ENCODE measurements around the gene AHI1. TPM values are rescaled to one million over a fixed set of nuclear protein-coding genes. Genes with fewer than 3 reads are reported as not detected.

The AHI1 gene
- total and polyA plus RNA-seq, 4 donors: 5.2 to 51.7 (median 23.8) TPM

DNA sequence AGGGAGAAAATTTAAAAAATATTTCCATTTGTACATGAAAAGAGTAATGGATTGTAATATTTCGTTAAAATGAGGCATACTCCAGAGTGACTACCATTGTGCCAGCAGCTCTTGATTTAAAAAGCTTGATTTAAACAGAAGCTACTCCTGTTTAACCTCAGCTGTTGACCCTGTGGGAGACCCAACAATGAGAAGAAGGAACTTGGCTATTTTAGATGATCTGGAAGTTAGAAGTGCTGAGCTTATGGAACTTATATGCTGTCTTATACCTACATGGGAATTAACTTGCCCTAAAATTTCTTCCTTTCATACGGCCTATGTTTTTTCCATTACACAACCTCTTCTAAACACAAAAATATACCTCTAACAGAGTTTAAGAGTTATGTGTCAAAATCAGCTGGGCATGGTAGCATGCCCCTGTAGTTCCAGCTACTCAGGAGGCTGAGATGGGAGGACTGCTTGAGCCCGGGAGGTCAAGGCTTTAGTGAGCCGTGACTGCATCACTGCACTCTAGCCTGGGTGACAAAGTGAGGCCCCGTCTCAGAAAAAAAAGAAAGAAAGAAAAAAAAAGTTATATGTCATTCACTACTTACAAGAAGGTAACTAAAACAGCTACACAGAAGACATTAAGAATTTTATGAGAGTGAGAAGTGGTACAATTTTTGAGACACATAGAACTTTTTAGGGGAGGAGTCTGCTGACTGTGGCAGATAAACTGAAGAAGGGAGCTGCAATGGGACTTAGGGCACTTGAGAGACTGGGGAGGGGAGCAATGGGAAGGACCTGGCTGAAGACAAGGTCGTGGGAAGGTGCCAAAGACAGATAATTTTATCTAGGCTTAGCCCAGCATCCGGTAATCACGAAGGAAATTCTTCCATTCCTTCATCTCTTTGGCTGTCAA is 176.6 kb downstream of the AHI1 start:
- DNase-seq (no peak), ATAC-seq (ENCODE audit: insufficient read depth, low FRiP score) (no peak)
- Histone ChIP-seq H3K36me3 (ENCODE audit: control insufficient read depth in 4 of 4, insufficient read depth in 4 of 4, low read length in 4 of 4) (peaks cover 0 to 4% (median under 1%) of the 10 kb centered on the region in 4 donors), H3K9me3 (ENCODE audit: control insufficient read depth in 4 of 4, insufficient read depth in 3 of 4, low read length in 3 of 4) (no peaks in the 10 kb centered on the region), H3K4me1 (ENCODE audit: control insufficient read depth in 5 of 5, insufficient read depth in 5 of 5, low read length in 5 of 5) (no peaks in the 10 kb centered on the region), H3K4me3 (no peak overlapping the region), H3K27me3 (ENCODE audit: control insufficient read depth in 3 of 3, insufficient read depth in 3 of 3, low read length in 2 of 3) (no peaks in the 10 kb centered on the region), H3K27ac (ENCODE audit: low read depth in 1 of 2, low read length in 1 of 2) (no peak overlapping the region), H3K9ac (ENCODE audit: insufficient read depth in 1 of 2, low read length in 2 of 2) (no peak overlapping the region)
- WGBS, 2 donors: 73 to 82% methylated on average over 8 of the region's 8 CpGs
- TF ChIP-seq, protein P1, sequence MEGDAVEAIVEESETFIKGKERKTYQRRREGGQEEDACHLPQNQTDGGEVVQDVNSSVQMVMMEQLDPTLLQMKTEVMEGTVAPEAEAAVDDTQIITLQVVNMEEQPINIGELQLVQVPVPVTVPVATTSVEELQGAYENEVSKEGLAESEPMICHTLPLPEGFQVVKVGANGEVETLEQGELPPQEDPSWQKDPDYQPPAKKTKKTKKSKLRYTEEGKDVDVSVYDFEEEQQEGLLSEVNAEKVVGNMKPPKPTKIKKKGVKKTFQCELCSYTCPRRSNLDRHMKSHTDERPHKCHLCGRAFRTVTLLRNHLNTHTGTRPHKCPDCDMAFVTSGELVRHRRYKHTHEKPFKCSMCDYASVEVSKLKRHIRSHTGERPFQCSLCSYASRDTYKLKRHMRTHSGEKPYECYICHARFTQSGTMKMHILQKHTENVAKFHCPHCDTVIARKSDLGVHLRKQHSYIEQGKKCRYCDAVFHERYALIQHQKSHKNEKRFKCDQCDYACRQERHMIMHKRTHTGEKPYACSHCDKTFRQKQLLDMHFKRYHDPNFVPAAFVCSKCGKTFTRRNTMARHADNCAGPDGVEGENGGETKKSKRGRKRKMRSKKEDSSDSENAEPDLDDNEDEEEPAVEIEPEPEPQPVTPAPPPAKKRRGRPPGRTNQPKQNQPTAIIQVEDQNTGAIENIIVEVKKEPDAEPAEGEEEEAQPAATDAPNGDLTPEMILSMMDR (IDR thresholded peaks at IDR 0.05; ENCODE audit: control extremely low read depth, extremely low read depth): no peak

DNA sequence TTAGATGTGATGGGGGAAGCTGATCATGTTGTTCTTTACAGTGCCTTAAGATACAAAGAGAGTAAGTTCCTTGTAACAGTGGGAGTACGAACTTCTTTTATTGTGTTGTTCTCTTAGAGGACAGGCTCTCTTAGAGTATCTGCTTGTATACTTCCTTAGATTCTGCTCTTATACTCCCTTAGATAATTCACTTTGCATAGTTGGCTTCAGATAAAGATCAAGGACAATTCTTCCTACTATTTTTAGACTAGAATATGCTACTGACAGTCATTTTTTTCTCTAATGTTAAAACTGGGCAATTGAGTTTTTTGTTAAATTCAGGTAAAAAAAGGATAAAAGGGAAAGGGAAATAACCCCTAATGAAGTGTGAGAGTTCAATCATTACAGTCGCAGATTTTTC is 177.7 kb downstream of the AHI1 start:
- DNase-seq: no peak
- no peak for ATAC-seq (ENCODE audit: insufficient read depth, low FRiP score)
- TF ChIP-seq, protein P1 (IDR thresholded peaks at IDR 0.05; ENCODE audit: control extremely low read depth, extremely low read depth): no peak

DNA sequence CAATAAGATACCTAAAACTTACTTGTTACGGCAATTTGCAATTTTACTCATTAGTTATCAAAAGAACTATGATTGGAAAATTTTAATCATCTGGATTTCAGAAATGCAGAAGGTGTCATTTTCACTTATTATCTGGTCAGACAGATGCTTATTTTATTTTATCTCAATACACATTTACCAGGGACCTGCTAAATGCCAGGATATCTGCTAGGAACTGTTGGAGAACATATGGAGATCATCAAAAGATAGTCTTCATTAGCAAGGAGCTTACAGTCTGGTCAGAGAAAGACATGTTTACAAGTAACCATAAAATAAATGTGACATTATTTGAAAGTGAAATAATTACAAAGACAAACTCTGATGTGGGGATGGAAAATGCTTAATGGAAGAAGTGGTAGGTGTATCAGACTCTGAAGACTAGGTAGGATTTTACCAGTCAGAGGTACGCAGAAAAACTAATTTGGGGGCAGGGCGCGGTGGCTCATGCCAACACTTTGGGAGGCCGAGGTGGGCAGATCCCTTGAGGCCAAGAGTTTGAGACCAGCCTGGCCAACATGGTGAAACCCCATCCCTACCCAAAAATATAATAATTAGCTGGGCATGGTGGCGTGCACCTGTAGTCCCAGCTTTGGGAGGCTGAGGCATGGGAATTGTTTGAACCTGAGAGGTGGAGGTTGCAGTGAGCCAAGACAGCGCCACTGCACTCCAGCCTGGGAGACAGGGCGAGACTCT is 178.6 kb downstream of the AHI1 start:
- no peak overlapping the region for H3K4me3 ChIP-seq
- no peak overlapping the region for H3K9ac ChIP-seq (ENCODE audit: insufficient read depth in 1 of 2, low read length in 2 of 2)
- H3K9me3 ChIP-seq (ENCODE audit: control insufficient read depth in 4 of 4, insufficient read depth in 3 of 4, low read length in 3 of 4): no peaks in the 10 kb centered on the region
- no peak for ATAC-seq (ENCODE audit: insufficient read depth, low FRiP score)
- no peak overlapping the region for H3K27ac ChIP-seq (ENCODE audit: low read depth in 1 of 2, low read length in 1 of 2)
- no peak for DNase-seq
- H3K36me3 ChIP-seq (ENCODE audit: control insufficient read depth in 4 of 4, insufficient read depth in 4 of 4, low read length in 4 of 4): peaks cover 0 to 6% (median 2%) of the 10 kb centered on the region in 4 donors
- 97% methylated on average over 8 of the region's 8 CpGs for WGBS, 2 donors
- H3K4me1 ChIP-seq (ENCODE audit: control insufficient read depth in 5 of 5, insufficient read depth in 5 of 5, low read length in 5 of 5): no peaks in the 10 kb centered on the region
- H3K27me3 ChIP-seq (ENCODE audit: control insufficient read depth in 3 of 3, insufficient read depth in 3 of 3, low read length in 2 of 3): no peaks in the 10 kb centered on the region
- TF ChIP-seq, protein P1 (IDR thresholded peaks at IDR 0.05; ENCODE audit: control extremely low read depth, extremely low read depth): no peak

More for the DNA sequence above, 177.7 kb downstream of the AHI1 start:
- H3K27me3 ChIP-seq (ENCODE audit: control insufficient read depth in 3 of 3, insufficient read depth in 3 of 3, low read length in 2 of 3): no peaks in the 10 kb centered on the region
- H3K36me3 ChIP-seq (ENCODE audit: control insufficient read depth in 4 of 4, insufficient read depth in 4 of 4, low read length in 4 of 4): peaks cover 0 to 4% (median 2%) of the 10 kb centered on the region in 4 donors
- 67 to 75% methylated on average over 2 of the region's 2 CpGs for WGBS, 2 donors
- no peak overlapping the region for H3K4me3 ChIP-seq
- H3K9ac ChIP-seq (ENCODE audit: insufficient read depth in 1 of 2, low read length in 2 of 2): no peak overlapping the region
- H3K27ac ChIP-seq (ENCODE audit: low read depth in 1 of 2, low read length in 1 of 2): no peak overlapping the region
- H3K4me1 ChIP-seq (ENCODE audit: control insufficient read depth in 5 of 5, insufficient read depth in 5 of 5, low read length in 5 of 5): no peaks in the 10 kb centered on the region
- H3K9me3 ChIP-seq (ENCODE audit: control insufficient read depth in 4 of 4, insufficient read depth in 3 of 4, low read length in 3 of 4): no peaks in the 10 kb centered on the region
